Uterus (tissue), 2 donors: ENCODE measurements around the gene C5orf63.

Experiments
- POLR2A ChIP-seq, 2 donors: fragments of 450-650 bp; IDR thresholded peaks; one replicate each; pipeline ENCODE4 v1.6.1; 2016; ENCODE audit warnings: antibody characterized with exemption in 2 of 2, mild to moderate bottlenecking in 1 of 2, moderate library complexity in 1 of 2
- TF ChIP-seq, protein P1 (sequence below), 4 experiments: fragments of 200-600 bp in 2 of 4; fragments of 450-650 bp in 2 of 4; sonication (generic) in 2 of 4; IDR thresholded peaks; one replicate each; pipeline ENCODE4 v1.5.1; 2016 to 2019; ENCODE audit warnings: antibody characterized with exemption in 4 of 4, mild to moderate bottlenecking in 2 of 4, moderate library complexity in 1 of 4

GRCh38 chr5:127011961-127012644 lies 61.2 kb downstream of the C5orf63 start:
- TF ChIP-seq POLR2A (IDR thresholded peaks at IDR 0.05): no peak
- TF ChIP-seq, protein P1, sequence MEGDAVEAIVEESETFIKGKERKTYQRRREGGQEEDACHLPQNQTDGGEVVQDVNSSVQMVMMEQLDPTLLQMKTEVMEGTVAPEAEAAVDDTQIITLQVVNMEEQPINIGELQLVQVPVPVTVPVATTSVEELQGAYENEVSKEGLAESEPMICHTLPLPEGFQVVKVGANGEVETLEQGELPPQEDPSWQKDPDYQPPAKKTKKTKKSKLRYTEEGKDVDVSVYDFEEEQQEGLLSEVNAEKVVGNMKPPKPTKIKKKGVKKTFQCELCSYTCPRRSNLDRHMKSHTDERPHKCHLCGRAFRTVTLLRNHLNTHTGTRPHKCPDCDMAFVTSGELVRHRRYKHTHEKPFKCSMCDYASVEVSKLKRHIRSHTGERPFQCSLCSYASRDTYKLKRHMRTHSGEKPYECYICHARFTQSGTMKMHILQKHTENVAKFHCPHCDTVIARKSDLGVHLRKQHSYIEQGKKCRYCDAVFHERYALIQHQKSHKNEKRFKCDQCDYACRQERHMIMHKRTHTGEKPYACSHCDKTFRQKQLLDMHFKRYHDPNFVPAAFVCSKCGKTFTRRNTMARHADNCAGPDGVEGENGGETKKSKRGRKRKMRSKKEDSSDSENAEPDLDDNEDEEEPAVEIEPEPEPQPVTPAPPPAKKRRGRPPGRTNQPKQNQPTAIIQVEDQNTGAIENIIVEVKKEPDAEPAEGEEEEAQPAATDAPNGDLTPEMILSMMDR (IDR thresholded peaks at IDR 0.05): no peak
